Left cardiac atrium (tissue), 4 donors: Measurements from ENCODE around the gene HS3ST5. TPM values are rescaled to one million over a fixed set of nuclear protein-coding genes. Genes with fewer than 3 reads are reported as not detected.
"Not testable (repeated sequence)": the region's sequence is repeated elsewhere in the genome, so short reads cannot be mapped to it uniquely, and the experiment has no call there.

Source experiments
- ATAC-seq, 2 donors: fragments of 200-7000 bp; cut with Tn5 transposase; one replicate each; pipeline ENCODE4 v1.9.1; 2020; ENCODE audit warnings: mild to moderate bottlenecking in 2 of 2, moderate library complexity in 2 of 2
- DNase-seq: peaks from one replicate; pipeline ENCODE4 v3.0.0-alpha.2; 2020
- intact Hi-C, 2 donors: fragments of 100-400 bp; cut with DNase I; formaldehyde crosslinking; loops; one replicate each; pipeline versions ENCODE4 v1.14.1 to v1.15.1; 2022 to 2023
- total RNA-seq, 2 donors: library from RNA; stranded (reverse); fragmentation: NEBNext Ultra II Directional; extraction: Animal tissue kit (Norgen Biotek cat#: 25700); gene quantifications; one replicate each; pipeline ENCODE4 v1.2.1, GENCODE V29; 2021
- donor health status: DM: no; HTN: yes; CAD: no.
- donor health status: DM: no; HTN: yes; CAD: no; lungs with severe emphysema.
- donor health status: DM: yes; HTN: yes; CAD: no.
- donor health status: Dilated cardiomyopathy.

Gene HS3ST5
- total RNA-seq, 2 donors from 2014 or later, result not detected

- intact Hi-C loops, result no loop called here
- no peak for ATAC-seq
- no peak for DNase-seq
Observed at GRCh38 chr6:114164207-114164606, 178.6 kb downstream of the HS3ST5 start.

GRCh38 chr6:114162691-114163347 is 180.0 kb downstream of the HS3ST5 start:
- intact Hi-C loops, result no loop called here
- no peak for DNase-seq
- no peak for ATAC-seq

GRCh38 chr6:114160881-114161280 is 181.9 kb downstream of the HS3ST5 start:
- no peak for ATAC-seq

GRCh38 chr6:114159727-114160126 is 183.1 kb downstream of the HS3ST5 start:
- ATAC-seq (no peak), DNase-seq (no peak)

More at GRCh38 chr6:114160881-114161280, 181.9 kb downstream of the HS3ST5 start:
- intact Hi-C loops, result no loop called here
- no peak for DNase-seq

GRCh38 chr6:114158838-114159694 is 183.8 kb downstream of the HS3ST5 start:
- intact Hi-C loops, result no loop called here
- DNase-seq, result no peak
- no peak for ATAC-seq

More at GRCh38 chr6:114159727-114160126, 183.1 kb downstream of the HS3ST5 start:
- intact Hi-C loops, result no loop called here

- ATAC-seq (no peak), DNase-seq (no peak)
- intact Hi-C loops, result no loop called here
Observed at GRCh38 chr6:114158411-114158810, 184.4 kb downstream of the HS3ST5 start.

GRCh38 chr6:114157848-114158247 is 185.0 kb downstream of the HS3ST5 start:
- DNase-seq, result no peak
- intact Hi-C loops, result no loop called here
- ATAC-seq, result no peak

GRCh38 chr6:114155763-114156162 is 187.1 kb downstream of the HS3ST5 start:
- ATAC-seq (no peak), DNase-seq (no peak)
- intact Hi-C loops, result no loop called here

GRCh38 chr6:114154812-114155211 is 188.0 kb downstream of the HS3ST5 start:
- no peak for DNase-seq
- intact Hi-C loops, result no loop called here
- ATAC-seq, result no peak

- intact Hi-C loops, result no loop called here
- no peak for DNase-seq
- no peak for ATAC-seq
Observed at GRCh38 chr6:114153448-114153847, 189.4 kb downstream of the HS3ST5 start.

GRCh38 chr6:114151064-114151690 is 191.6 kb downstream of the HS3ST5 start:
- intact Hi-C loops, result no loop called here
- ATAC-seq (no peak), DNase-seq (no peak)

- DNase-seq, ATAC-seq, intact Hi-C loops: not testable (repeated sequence)
Observed at GRCh38 chr6:114149182-114149581, 193.6 kb downstream of the HS3ST5 start.

- DNase-seq (no peak), ATAC-seq (peak in 1 of 2 donors; percentile 55)
- intact Hi-C loops, result no loop called here
Observed at GRCh38 chr6:114144887-114145851, 197.7 kb downstream of the HS3ST5 start.

- intact Hi-C loops, result no loop called here
- ATAC-seq (no peak), DNase-seq (no peak)
Observed at GRCh38 chr6:114142258-114142657, 200.6 kb downstream of the HS3ST5 start.

GRCh38 chr6:114140416-114140815 is 202.4 kb downstream of the HS3ST5 start:
- ATAC-seq (no peak), DNase-seq (no peak)
- intact Hi-C loops, result no loop called here

- ATAC-seq (no peak), DNase-seq (no peak)
- intact Hi-C loops, result no loop called here
Observed at GRCh38 chr6:114138577-114139248, 204.1 kb downstream of the HS3ST5 start.

GRCh38 chr6:114135363-114135971 is 207.4 kb downstream of the HS3ST5 start:
- no peak for DNase-seq
- intact Hi-C loops, result no loop called here
- no peak for ATAC-seq

- DNase-seq, result no peak
- no peak for ATAC-seq
- intact Hi-C loops, result no loop called here
Observed at GRCh38 chr6:114133816-114134215, 209.0 kb downstream of the HS3ST5 start.
